Lower leg skin (tissue), 3 donors: ENCODE data around the gene SLC39A8.

Experiments
- CTCF ChIP-seq, 3 donors: fragments of 450-650 bp; IDR thresholded peaks; one replicate each; pipeline ENCODE4 v1.5.1; 2016; ENCODE audit warnings: antibody characterized with exemption in 3 of 3, mild to moderate bottlenecking in 3 of 3, moderate library complexity in 2 of 3
- POLR2A ChIP-seq, 2 donors: fragments of 450-650 bp; IDR thresholded peaks; one replicate each; pipeline ENCODE4 v1.6.1; 2016 to 2017; ENCODE audit warnings: antibody characterized with exemption in 2 of 2, mild to moderate bottlenecking in 1 of 2, moderate library complexity in 1 of 2

GRCh38 chr4:102319594-102319993 lies 25.7 kb downstream of the SLC39A8 start:
- TF ChIP-seq POLR2A (IDR thresholded peaks at IDR 0.05) (no peak), CTCF (IDR thresholded peaks at IDR 0.05) (no peak)
